ENCODE measurements around the gene LRRC8D.

The LRRC8D gene

DNA sequence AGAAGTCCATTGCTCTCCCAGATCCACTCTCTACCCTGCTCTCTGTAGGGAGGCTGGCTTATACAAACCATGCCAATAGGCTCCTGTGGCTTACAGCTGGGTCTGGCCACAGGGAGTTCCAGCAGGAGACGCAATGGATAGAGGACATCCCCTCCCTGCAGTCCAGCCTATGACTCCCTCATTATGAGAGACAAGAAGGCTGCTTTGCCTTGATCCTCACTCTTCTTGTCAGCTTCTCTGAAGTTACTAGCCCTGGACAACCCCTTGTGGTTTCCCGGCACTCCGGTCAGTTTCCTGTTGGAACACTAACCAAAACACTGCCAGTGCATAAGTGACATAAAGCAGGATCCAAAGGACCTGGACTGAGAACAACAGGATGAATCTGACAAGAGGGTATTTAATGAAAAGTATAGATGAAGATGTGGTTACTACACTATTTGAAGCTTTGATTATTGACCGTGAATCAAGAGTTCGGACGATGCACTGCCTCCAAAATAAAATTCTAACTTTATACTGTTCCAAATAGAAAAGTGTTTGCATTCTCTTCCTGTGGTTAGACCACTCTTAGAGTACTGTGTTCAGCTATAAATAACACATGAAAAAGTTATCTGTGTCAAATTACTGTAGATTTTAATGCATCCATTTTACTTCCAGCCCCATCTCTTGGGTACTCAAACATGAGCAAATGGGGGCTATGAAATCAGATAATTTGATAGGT is 141.4 kb downstream of the LRRC8D start:
- no peak for FAIRE-seq
- DNase-seq (ENCODE audit: insufficient read length, low spot score), result no peak
- no peak for TF ChIP-seq CTCF (IDR thresholded peaks at IDR 0.05; ENCODE audit: insufficient read depth, missing control alignments)

GRCh38 chr1:89962742-89963075 is 141.9 kb downstream of the LRRC8D start:
- DNase-seq (ENCODE audit: insufficient read length, low spot score) (no peak), FAIRE-seq (no peak)
- TF ChIP-seq CTCF (IDR thresholded peaks at IDR 0.05; ENCODE audit: insufficient read depth, missing control alignments), result no peak

DNA sequence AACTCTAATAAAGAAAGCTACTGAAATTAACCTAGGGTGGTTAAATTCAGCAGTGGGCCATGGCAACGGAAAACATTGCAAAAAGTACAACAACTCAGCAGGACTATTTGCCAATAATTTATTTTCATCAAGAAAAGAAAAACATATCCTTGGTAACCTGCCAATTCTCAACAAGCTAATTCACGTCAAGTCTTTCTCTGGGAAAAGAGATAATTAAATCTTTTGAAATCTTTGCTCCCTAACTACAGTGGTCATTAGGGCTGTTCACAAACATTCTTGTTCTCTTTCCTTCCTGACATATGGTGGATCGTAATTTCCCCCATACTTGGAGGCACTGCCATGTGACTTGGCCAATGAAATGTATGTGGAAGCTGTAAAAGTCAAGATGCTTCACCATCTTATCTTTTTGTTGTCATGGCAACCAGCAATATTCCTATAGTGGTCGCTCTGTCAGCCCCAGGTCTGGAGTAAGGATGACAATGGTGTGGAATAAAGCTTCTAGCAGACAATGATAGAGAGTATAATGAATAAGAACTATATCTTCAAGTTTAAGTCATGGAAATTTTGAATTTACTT is 144.4 kb downstream of the LRRC8D start:
- FAIRE-seq (no peak), DNase-seq (ENCODE audit: insufficient read length, low spot score) (no peak)

GRCh38 chr1:89966656-89967055 is 145.8 kb downstream of the LRRC8D start:
- no peak for TF ChIP-seq CTCF (IDR thresholded peaks at IDR 0.05; ENCODE audit: insufficient read depth, missing control alignments)
- DNase-seq (ENCODE audit: insufficient read length, low spot score) (no peak), FAIRE-seq (no peak)

More for the DNA sequence above, 144.4 kb downstream of the LRRC8D start:
- no peak for TF ChIP-seq CTCF (IDR thresholded peaks at IDR 0.05; ENCODE audit: insufficient read depth, missing control alignments)

DNA sequence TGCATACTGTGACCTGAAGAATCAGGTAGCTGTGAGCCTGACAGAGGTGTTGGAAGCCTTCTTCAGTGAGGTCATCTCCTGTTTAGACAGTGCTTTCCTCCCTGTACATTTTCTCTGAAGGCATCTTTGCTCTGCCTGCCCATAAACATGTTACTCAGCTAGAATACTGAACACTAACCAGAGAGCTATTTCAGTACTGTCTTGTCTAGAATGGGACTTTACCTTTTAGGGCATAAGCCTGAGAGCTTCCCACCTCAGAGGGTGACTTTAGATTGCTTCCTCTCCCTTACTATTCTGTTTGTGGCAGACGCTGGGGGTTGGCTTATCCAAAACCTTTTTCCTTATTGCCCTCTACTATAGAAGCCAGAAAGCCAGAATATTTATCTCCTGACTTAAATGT is 150.8 kb downstream of the LRRC8D start:
- no peak for TF ChIP-seq CTCF (IDR thresholded peaks at IDR 0.05; ENCODE audit: insufficient read depth, missing control alignments)
- no peak for FAIRE-seq
- no peak for DNase-seq (ENCODE audit: insufficient read length, low spot score)

- no peak for TF ChIP-seq CTCF (IDR thresholded peaks at IDR 0.05; ENCODE audit: insufficient read depth, missing control alignments)
Measured at GRCh38 chr1:89972024-89972423, 151.2 kb downstream of the LRRC8D start.

DNA sequence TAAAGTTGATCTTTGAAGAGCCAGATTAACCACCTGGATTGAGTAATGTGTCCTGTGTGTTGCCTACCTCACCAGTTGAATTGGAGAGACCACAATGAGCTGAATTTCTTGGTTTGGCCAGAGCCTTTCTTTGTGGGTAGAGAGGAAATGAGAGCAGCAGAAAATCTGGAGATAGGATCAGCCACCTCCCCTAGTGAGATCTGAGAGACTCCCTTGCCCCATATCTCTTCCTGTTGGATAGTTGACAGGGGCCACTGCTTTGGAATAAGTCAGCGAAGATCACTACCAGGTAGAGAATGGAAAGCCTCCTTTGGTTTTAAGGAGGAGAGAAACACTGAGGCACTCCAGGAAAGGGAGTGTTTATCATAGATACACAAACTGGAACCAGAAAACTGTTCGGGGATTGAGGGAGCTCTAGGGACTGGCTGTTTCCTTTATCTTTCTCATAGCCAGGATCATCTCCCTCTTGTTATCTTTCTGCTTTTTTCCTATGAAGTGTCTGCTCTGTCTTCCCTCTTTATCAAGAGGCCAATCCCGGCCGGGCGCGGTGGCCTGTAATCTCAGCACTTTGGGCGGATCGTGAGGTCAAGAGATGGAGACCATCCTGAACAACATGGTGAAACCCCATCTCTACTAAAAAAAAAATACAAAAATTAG is 152.8 kb downstream of the LRRC8D start:
- FAIRE-seq (no peak), DNase-seq (ENCODE audit: insufficient read length, low spot score) (no peak)
- no peak for TF ChIP-seq CTCF (IDR thresholded peaks at IDR 0.05; ENCODE audit: insufficient read depth, missing control alignments)

More at GRCh38 chr1:89972024-89972423, 151.2 kb downstream of the LRRC8D start:
- FAIRE-seq (no peak), DNase-seq (ENCODE audit: insufficient read length, low spot score) (no peak)
